ENCODE results near the gene KCNQ5.

The KCNQ5 gene

GRCh38 chr6:73054958-73055357, 433.1 kb downstream of the KCNQ5 start:
- no peak for DNase-seq (ENCODE audit: low spot score)

- DNase-seq (ENCODE audit: low spot score): no peak
Measured at GRCh38 chr6:73058736-73059135, 436.9 kb downstream of the KCNQ5 start.

GRCh38 chr6:73062130-73062529, 440.3 kb downstream of the KCNQ5 start:
- DNase-seq (ENCODE audit: low spot score): no peak

- DNase-seq (ENCODE audit: low spot score): no peak
Measured at GRCh38 chr6:73062837-73063236, 441.0 kb downstream of the KCNQ5 start.

- no peak for DNase-seq (ENCODE audit: low spot score)
Measured at GRCh38 chr6:73064266-73064665, 442.4 kb downstream of the KCNQ5 start.

GRCh38 chr6:73073238-73073637, 451.4 kb downstream of the KCNQ5 start:
- DNase-seq (ENCODE audit: low spot score): peak; percentile 34

- DNase-seq (ENCODE audit: low spot score): peak; percentile 89
Measured at GRCh38 chr6:73074175-73074574, 452.3 kb downstream of the KCNQ5 start.

GRCh38 chr6:73076211-73076954, 454.5 kb downstream of the KCNQ5 start:
- DNase-seq (ENCODE audit: low spot score): peak; percentile 64

GRCh38 chr6:73078333-73078862, 456.5 kb downstream of the KCNQ5 start:
- DNase-seq (ENCODE audit: low spot score): no peak

- no peak for DNase-seq (ENCODE audit: low spot score)
Measured at GRCh38 chr6:73078908-73079610, 457.2 kb downstream of the KCNQ5 start.

- peak; percentile 29 for DNase-seq (ENCODE audit: low spot score)
Measured at GRCh38 chr6:73079611-73079955, 457.7 kb downstream of the KCNQ5 start.

GRCh38 chr6:73079978-73080377, 458.1 kb downstream of the KCNQ5 start:
- DNase-seq (ENCODE audit: low spot score): peak; percentile 8

- DNase-seq (ENCODE audit: low spot score): no peak
Measured at GRCh38 chr6:73081955-73082354, 460.1 kb downstream of the KCNQ5 start.

GRCh38 chr6:73083886-73084285, 462.0 kb downstream of the KCNQ5 start:
- DNase-seq (ENCODE audit: low spot score): no peak

- no peak for DNase-seq (ENCODE audit: low spot score)
Measured at GRCh38 chr6:73085443-73085871, 463.6 kb downstream of the KCNQ5 start.

GRCh38 chr6:73086726-73087125, 464.9 kb downstream of the KCNQ5 start:
- DNase-seq (ENCODE audit: low spot score): no peak

- DNase-seq (ENCODE audit: low spot score): no peak
Measured at GRCh38 chr6:73088138-73088813, 466.4 kb downstream of the KCNQ5 start.

GRCh38 chr6:73104921-73105320, 483.1 kb downstream of the KCNQ5 start:
- DNase-seq (ENCODE audit: low spot score): no peak

GRCh38 chr6:73107016-73107415, 485.2 kb downstream of the KCNQ5 start:
- no peak for DNase-seq (ENCODE audit: low spot score)

- DNase-seq (ENCODE audit: low spot score): no peak
Measured at GRCh38 chr6:73108949-73109348, 487.1 kb downstream of the KCNQ5 start.

GRCh38 chr6:73109659-73110058, 487.8 kb downstream of the KCNQ5 start:
- no peak for DNase-seq (ENCODE audit: low spot score)

GRCh38 chr6:73116330-73116729, 494.5 kb downstream of the KCNQ5 start:
- no peak for DNase-seq (ENCODE audit: low spot score)
